ENCODE measurements around the gene PPARA. TPM values are rescaled to one million over a fixed set of nuclear protein-coding genes. Genes with fewer than 3 reads are reported as not detected.

Gene PPARA
- total RNA-seq, 2 experiments from 2014 or later, result 16.0 to 22.6 TPM

DNA sequence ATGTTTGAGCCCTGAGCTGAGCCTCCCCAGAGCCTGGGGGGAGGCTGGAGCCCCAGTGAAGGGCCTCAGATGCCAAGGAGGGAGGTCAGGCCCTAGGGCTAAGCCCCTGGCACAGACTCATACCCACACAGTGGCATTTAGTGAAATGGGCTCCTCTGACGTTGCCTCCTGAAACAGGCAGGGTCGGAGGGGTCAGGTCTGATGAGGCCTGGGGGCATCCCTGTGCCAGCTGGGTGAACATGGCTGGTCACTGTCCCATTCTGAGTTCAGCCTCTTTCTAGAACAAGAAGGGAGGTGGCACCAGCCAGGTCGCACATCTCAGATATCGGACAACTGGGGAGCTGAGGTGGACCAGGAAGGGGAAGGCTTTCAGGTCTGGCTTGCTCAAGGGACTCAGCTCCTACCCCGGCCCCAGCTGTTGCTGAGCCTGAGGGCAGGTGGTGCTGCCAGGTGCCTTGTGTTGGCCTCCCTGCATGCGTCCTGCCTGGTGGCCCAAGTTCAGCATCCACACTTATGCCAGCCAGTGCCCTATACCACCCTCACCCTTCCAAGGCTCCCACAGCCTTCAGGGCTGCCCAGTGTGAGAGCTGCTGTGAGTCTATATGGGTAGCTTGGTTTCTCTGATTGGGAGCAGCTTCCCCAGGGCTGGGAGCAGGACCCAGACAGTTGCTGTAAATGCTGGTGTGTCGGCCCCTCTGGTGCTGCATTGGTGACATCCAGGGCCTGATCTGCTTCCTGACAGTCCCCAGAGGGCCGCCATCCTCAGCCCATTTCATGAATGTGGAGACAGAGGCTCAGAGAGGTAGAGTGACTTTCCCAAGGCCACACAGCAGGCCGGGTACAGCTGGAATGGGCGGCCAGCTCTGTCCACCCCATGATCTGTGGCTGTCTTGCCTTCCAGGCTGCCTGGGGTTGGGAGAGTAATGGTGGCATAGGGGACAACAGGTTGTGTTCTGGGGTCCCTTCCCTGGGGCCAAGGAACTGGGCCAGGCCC, 32.8 kb upstream of the PPARA start:
- no peak for ATAC-seq
- Mint-ChIP-seq H3K4me1 (peaks cover 3% of the 10 kb centered on the region), H3K27me3 (no peaks in the 10 kb centered on the region), H3K9me3 (ENCODE audit: low read depth) (no peaks in the 10 kb centered on the region), H3K27ac (no peak overlapping the region), H3K4me3 (no peak overlapping the region), H3K36me3 (no peaks in the 10 kb centered on the region)
- DNase-seq, result no peak
- CTCF ChIA-PET, result interaction anchor here (0.8 to 10.8 kb wide), 32 partner anchors 8 to 446 kb away, joined by 3 to 223 read pairs (median 4); partner anchors contain the start of genes TRMU and TTC38

DNA sequence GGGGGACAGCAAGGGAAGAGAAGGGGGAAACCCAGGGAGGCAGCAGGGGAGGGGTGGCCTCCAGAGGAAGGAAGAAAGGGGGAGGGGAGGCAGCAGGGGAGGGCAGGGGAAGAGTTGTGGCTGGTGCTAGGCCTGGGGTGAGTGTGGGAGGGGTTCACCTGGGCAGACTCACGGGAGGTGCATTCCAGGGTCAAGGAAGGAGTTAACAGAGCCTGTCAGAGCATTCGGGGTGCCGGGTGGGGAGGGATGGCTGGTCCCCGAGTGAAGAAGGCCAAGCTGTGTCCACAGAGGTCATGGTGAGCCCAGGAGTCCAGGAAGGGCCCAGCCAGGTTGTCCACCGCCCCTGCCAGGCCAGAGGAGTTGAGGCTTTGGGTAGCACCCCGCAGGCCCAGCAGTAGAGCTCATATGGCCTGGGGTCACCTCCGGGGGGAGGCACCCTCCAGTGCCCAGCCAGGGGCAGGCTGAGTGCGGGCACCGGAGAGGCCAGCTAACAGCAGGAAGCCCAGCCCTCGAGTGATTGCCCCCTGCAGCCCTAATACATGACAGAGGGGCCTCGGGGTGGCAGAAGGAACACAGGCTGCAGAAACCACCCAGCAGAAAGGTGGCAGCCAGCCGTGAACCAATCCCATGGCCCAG, 31.1 kb upstream of the PPARA start:
- DNase-seq (no peak), ATAC-seq (no peak)
- Mint-ChIP-seq H3K27ac (no peak overlapping the region), H3K4me1 (peaks cover 7% of the 10 kb centered on the region), H3K9me3 (ENCODE audit: low read depth) (no peaks in the 10 kb centered on the region), H3K4me3 (no peak overlapping the region), H3K36me3 (no peaks in the 10 kb centered on the region), H3K27me3 (no peaks in the 10 kb centered on the region)
- CTCF ChIA-PET, result interaction anchor here (0.5 to 10.8 kb wide), 6 partner anchors 33 to 196 kb away, joined by 3 to 223 read pairs (median 4); no protein-coding TSS in a partner anchor

DNA sequence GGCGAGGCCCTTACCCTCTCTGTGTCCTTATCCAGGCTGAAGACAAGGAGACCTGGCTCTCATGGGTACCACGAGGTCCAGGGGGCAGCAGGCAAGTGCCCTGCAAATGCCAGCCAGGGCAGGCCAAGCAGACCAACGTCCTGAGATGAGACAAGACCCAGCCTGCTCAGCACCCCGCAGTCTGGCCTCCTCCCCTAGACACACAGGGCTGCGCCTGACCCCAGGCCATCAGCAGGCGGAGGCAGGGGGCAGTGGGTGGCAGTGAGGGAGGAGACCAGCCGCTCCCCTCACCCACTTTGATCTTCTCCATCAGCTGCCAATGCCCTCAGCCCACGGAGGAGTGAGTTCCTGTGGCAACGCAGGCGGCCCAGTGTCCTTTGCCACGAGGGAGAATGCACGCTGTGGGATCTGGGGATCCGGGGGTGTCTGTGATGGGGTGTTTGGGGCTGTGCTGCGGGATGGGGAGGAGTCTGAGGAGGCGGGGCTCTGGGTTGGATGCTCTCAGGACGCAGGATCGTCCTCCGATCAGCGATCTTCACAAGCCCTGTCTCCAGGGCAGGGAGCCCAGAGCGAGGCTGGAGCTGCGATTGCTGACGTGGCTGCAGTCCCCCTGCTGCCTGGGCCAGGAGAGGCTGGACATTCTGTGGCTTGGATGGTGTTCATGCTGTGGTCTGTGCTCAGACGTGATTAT, 30.5 kb upstream of the PPARA start:
- no peak for ATAC-seq
- no peak overlapping the region for H3K4me3 Mint-ChIP-seq
- H3K27me3 Mint-ChIP-seq, result no peaks in the 10 kb centered on the region
- DNase-seq, result no peak
- CTCF ChIA-PET, result interaction anchor here (1.3 to 10.8 kb wide), 4 partner anchors 113 to 196 kb away, joined by 3 to 223 read pairs (median 12); no protein-coding TSS in a partner anchor
- H3K9me3 Mint-ChIP-seq (ENCODE audit: low read depth), result no peaks in the 10 kb centered on the region
- H3K36me3 Mint-ChIP-seq, result no peaks in the 10 kb centered on the region
- no peak overlapping the region for H3K27ac Mint-ChIP-seq
- H3K4me1 Mint-ChIP-seq, result peaks cover 7% of the 10 kb centered on the region

DNA sequence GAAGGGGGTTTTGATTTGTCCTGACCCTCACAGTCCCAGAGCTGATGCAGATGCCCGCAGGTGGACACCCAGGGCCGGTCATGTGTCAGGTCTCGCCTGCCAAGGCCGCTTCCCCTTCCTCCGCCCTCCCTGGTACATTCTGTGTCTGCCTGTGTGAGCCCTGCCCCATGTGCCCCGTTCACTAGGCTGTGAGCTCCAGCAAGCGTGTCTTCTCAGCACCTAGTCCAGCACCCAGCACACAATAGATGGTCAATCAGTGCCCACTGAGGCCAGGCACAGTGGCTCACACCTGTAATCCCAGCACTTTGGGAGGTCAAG, 29.9 kb upstream of the PPARA start:
- Mint-ChIP-seq H3K36me3 (no peaks in the 10 kb centered on the region), H3K4me3 (no peak overlapping the region), H3K27ac (no peak overlapping the region), H3K9me3 (ENCODE audit: low read depth) (no peaks in the 10 kb centered on the region), H3K27me3 (no peaks in the 10 kb centered on the region), H3K4me1 (peaks cover 7% of the 10 kb centered on the region)
- ATAC-seq, result no peak
- CTCF ChIA-PET, result interaction anchor here (1.9 to 10.8 kb wide), 4 partner anchors 113 to 195 kb away, joined by 3 to 223 read pairs (median 16); no protein-coding TSS in a partner anchor
- DNase-seq, result no peak

DNA sequence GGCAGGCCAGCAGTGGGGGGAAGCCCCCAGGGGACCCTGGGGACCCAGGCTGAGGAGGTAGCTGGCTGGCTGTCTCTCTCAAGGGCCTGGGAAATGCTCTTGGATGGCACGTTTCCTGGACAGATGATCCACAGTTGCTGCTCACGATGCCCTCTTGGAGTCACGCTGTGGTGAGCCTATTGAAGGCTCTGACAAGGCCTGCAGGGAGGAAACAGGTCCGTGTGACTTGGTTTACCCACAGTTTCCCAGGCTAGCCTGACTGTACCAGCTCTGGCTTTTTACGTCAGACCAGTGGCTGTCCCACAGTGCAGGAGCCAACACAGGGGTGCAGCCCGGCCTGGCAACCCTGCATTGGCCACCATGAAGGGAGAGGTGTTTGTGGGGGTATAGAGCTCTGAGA, 29.2 kb upstream of the PPARA start:
- H3K36me3 Mint-ChIP-seq, result no peaks in the 10 kb centered on the region
- no peak overlapping the region for H3K4me3 Mint-ChIP-seq
- ATAC-seq (no peak), DNase-seq (no peak)
- H3K27ac Mint-ChIP-seq, result no peak overlapping the region
- H3K9me3 Mint-ChIP-seq (ENCODE audit: low read depth), result no peaks in the 10 kb centered on the region
- H3K27me3 Mint-ChIP-seq, result no peaks in the 10 kb centered on the region
- H3K4me1 Mint-ChIP-seq, result peaks cover 7% of the 10 kb centered on the region
- CTCF ChIA-PET, result interaction anchor here (0.8 to 10.8 kb wide), 10 partner anchors 86 to 422 kb away, joined by 3 to 223 read pairs (median 10); partner anchors contain the start of genes CDPF1 and TRMU

DNA sequence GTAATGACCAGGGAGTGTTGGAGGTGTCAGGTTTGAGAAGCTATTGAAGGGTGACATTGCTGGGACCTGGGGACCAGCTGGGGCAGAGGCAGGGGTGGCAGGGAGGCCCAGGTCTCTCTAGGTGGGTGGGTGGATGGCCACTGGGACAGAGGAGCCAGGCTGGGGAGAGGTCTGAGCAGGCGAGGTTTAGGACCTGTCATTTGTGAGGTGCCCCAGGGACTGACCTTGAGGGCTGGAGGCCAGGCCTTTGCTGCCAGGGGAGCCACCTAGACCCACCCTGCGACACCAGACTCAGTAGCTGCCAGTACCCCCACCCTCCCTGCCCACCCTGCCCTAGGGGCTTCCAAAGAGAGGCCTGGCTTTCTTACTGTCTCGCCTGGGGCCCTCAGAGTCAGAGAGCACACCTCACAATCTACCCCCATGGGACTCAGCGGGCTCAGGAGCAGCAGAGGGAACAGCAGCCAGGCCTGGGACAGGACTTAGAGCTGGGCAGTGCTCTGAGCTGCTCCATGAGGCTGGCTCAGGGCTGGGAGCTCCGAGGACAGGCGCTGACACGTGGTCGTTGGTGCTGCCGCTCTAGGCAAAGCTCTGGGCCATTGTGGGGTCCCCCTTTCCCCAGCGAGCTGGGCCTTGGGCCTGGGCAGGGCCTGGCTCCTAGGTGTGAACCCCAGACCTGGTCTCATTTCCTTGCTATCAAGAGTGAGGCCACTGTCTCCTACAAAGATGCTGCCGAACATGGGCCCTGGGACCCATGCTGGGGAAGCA, 28.6 kb upstream of the PPARA start:
- ATAC-seq (no peak), DNase-seq (no peak)
- Mint-ChIP-seq H3K27me3 (no peaks in the 10 kb centered on the region), H3K4me1 (peaks cover 5% of the 10 kb centered on the region), H3K9me3 (ENCODE audit: low read depth) (no peaks in the 10 kb centered on the region), H3K4me3 (no peak overlapping the region), H3K27ac (no peak overlapping the region), H3K36me3 (no peaks in the 10 kb centered on the region)
- CTCF ChIA-PET, result interaction anchor here (0.6 to 10.8 kb wide), 31 partner anchors 8 to 472 kb away, joined by 3 to 223 read pairs (median 4); partner anchors contain the start of genes CDPF1, GTSE1 and TRMU

DNA sequence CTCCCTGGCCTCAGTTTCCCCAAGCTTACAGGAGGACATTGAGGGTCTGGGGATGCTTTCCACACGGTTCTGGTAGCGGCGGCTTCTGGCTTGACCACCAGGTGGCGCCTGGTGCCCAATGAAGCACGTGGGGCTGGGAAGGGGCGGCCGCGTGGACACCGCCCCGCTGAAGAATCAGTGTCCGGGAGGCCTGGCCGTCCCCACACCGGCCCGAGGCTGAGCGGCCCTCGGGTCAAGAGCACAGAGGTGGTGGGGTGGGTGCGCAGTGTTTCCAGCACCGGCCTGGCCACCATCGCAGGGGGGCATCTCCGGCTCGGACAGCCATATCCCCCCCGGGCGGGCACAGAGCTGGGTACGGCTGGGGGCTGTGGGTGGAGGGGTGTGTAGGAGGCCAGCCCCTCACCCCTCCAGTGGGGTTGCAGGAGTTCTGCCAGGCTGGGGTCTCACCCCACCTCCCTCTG, 27.8 kb upstream of the PPARA start:
- H3K27ac Mint-ChIP-seq, result no peak overlapping the region
- no peak overlapping the region for H3K4me3 Mint-ChIP-seq
- no peaks in the 10 kb centered on the region for H3K9me3 Mint-ChIP-seq (ENCODE audit: low read depth)
- no peaks in the 10 kb centered on the region for H3K36me3 Mint-ChIP-seq
- ATAC-seq (peak; percentile 76), DNase-seq (peak; percentile 75)
- CTCF ChIA-PET, result interaction anchor here (0.6 to 10.8 kb wide), 29 partner anchors 9 to 473 kb away, joined by 3 to 223 read pairs (median 4); partner anchors contain the start of genes GTSE1 and TRMU
- H3K27me3 Mint-ChIP-seq, result no peaks in the 10 kb centered on the region
- peaks cover 3% of the 10 kb centered on the region for H3K4me1 Mint-ChIP-seq

DNA sequence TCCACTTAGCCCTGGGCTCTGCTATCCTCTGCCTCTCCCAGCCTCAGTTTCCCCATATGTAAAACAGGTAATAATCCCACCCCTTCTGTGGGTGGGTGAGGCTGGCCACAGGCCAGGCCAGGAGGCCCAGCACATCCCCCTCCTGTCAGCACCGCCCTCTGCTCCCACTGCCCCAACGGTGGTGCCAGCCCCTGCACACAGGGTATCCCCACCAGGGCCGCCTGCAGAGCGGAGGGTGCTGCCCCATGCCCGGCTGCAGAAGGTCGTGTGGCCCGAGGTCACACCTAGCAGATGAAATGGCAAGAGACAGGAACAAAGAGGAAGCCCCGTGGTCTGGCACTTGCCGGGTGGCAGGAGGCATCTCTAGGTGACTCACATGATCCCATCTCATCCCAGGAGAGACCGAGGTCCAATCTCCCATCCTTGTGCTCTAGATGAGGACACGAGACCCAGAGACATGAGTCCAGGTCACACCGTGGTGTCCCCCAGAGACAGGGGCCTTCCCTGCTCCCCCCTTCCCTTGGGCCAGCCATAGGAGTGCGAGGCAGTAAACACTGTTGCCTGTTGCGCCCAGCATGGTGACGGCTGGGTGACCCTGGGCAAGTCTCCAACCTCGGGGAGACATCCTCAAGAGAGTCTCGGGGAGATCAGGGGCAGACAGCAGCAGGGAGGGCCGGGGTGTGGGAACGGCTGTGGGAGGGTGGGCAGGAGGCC, 27.2 kb upstream of the PPARA start:
- Mint-ChIP-seq H3K9me3 (ENCODE audit: low read depth) (no peaks in the 10 kb centered on the region), H3K4me1 (peaks cover 3% of the 10 kb centered on the region), H3K36me3 (no peaks in the 10 kb centered on the region), H3K27ac (no peak overlapping the region), H3K4me3 (no peak overlapping the region), H3K27me3 (no peaks in the 10 kb centered on the region)
- ATAC-seq (no peak), DNase-seq (no peak)
- CTCF ChIA-PET, result interaction anchor here (1.0 to 10.8 kb wide), 17 partner anchors 10 to 474 kb away, joined by 3 to 223 read pairs (median 6); partner anchors contain the start of genes GTSE1 and TRMU

DNA sequence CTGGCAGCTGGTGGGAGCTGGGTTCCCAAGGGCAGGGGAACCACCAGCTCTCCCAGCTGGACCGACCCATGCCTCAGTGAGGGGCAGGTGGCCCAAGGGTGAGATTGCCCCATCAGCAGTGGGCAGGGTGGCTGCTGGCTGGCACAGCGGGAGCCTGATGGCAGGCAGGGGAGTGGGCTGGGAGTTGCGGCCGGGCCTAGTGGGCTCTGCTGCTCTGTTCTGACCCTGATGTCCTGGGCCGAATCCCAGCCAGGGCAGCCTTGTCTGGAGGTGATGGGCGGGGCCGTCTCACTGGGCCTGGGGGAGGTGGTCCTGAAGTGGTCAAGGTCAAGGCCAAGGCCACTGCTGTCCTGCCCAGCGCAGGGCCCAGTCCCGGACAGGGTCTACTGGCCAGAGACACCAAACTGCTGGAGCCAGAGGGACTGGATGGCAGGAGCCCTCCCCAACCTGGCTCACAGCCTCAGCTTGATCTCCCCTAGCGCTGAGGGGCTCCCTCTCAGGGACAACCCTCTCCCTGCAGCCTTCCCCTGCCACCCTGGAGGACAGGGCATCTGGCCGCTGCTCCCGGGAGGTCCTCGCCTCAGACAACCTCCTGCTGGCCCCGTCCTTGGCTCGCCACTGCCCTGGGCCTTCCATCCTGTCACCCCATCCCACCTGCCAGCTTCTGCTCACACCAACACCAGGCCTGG, 26.5 kb upstream of the PPARA start:
- CTCF ChIA-PET, result interaction anchor here (1.2 to 1.7 kb wide), 3 partner anchors 10 to 173 kb away, joined by 3 to 7 read pairs (median 4); partner anchors contain the start of gene GTSE1

DNA sequence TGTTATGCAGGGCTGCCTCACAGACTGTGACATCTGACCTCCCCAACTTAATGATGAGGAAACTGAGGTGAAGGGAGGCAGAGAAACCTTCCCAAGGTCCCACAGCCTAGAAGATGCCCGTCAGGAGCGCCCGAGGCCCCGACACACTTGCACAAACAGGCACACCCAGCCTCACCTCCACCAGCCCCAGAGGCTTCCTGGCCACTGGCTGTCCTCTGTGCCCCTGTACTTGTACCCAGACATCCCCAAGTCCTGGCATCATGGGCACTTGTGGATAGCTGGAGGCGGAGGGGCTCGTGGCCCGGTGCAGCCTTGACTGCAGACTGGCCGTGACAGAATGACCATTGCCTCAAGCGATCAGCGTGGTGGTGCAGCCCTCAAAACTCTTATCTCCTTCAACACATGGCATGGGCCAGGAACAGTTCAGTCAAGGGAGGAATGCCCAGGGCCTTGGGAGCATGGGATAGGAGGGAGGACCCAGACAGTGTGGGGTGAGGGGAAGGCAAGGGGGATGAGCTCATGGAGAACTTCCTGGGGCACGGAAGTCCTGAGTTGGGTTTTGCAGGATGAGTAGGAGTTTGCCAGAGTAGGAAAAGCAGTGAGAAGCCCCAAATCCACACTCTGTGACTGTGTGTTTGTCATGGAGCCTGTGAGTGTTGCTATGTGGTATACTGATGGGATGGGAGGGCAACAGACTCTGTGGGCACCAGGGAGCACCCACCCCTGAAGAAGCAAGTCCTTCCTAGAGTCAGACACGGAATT, 25.8 kb upstream of the PPARA start:
- Mint-ChIP-seq H3K9me3 (ENCODE audit: low read depth) (no peaks in the 10 kb centered on the region), H3K4me1 (peaks cover 3% of the 10 kb centered on the region), H3K27ac (no peak overlapping the region), H3K36me3 (no peaks in the 10 kb centered on the region), H3K4me3 (no peak overlapping the region), H3K27me3 (no peaks in the 10 kb centered on the region)
- CTCF ChIA-PET, result interaction anchor here (0.7 to 1.4 kb wide), 5 partner anchors 8 to 417 kb away, joined by 3 to 7 read pairs (median 3); partner anchors contain the start of gene GTSE1
- ATAC-seq, result no peak
- DNase-seq, result no peak

More for the DNA sequence above, 26.5 kb upstream of the PPARA start:
- Mint-ChIP-seq H3K9me3 (ENCODE audit: low read depth) (no peaks in the 10 kb centered on the region), H3K4me1 (peaks cover 3% of the 10 kb centered on the region), H3K36me3 (no peaks in the 10 kb centered on the region), H3K27me3 (no peaks in the 10 kb centered on the region), H3K27ac (no peak overlapping the region), H3K4me3 (no peak overlapping the region)
- DNase-seq, result no peak
- no peak for ATAC-seq

DNA sequence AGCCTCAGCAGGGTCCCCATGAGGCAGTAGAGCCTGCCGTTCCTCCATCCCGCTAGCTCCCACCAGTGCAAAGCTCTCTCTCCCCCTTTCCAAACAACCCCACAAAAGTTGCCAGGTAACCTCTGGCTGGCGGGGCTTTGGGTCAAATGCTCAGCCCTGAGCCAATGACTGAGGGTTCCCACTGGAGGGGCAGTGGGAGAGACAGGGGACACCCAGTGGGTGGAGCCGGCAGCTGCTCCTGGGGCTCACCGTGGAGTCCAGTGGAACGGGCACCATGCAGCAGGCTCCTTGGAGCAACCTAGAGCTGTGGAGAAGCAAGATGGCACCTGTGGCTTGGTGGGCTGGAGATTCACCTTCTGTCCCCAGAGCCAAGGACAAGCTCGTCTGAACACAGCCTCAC, 25.0 kb upstream of the PPARA start:
- ATAC-seq, result no peak
- no peak overlapping the region for H3K27ac Mint-ChIP-seq
- DNase-seq, result no peak
- H3K36me3 Mint-ChIP-seq, result no peaks in the 10 kb centered on the region
- CTCF ChIA-PET, result interaction anchor here (0.7 to 1.1 kb wide), 3 partner anchors 9 to 417 kb away, joined by 3 read pairs; no protein-coding TSS in a partner anchor
- H3K9me3 Mint-ChIP-seq (ENCODE audit: low read depth), result no peaks in the 10 kb centered on the region
- H3K27me3 Mint-ChIP-seq, result no peaks in the 10 kb centered on the region
- H3K4me1 Mint-ChIP-seq, result peaks cover 3% of the 10 kb centered on the region
- H3K4me3 Mint-ChIP-seq, result no peak overlapping the region
